CD4-positive, alpha-beta T cell (primary cell): ENCODE data around the gene MBTPS2. TPM values are rescaled to one million over a fixed set of nuclear protein-coding genes. Genes with fewer than 3 reads are reported as not detected.
"Not testable (repeated sequence)": the region's sequence is repeated elsewhere in the genome, so short reads cannot be mapped to it uniquely, and the experiment has no call there.

Experiments
- ATAC-seq: fragments of 200-7000 bp; cut with Tn5 transposase; one replicate; pipeline ENCODE4 v1.10.0; 2022; ENCODE audit warnings: mild to moderate bottlenecking; ENCODE audit not compliant: poor library complexity
- CTCF ChIA-PET: fragments of 350-600 bp; sonication (Branson Sonifier 250); formaldehyde crosslinking; loops from one replicate; lab custom pipeline; 2021; ENCODE audit warnings: antibody characterized with exemption, inconsistent platforms; lab: Charles Lee
- POLR2A ChIA-PET: fragments of 350-600 bp; sonication (Branson Sonifier 250); formaldehyde crosslinking; loops from one replicate; lab custom pipeline; 2021; ENCODE audit warnings: antibody characterized with exemption, inconsistent platforms; lab: Charles Lee
- DNase-seq, 14 experiments: peaks; one replicate each; pipeline ENCODE4 v3.0.0-alpha.2; 2013 to 2020; ENCODE audit warnings: mixed read lengths in 2 of 14
- H3K27ac ChIP-seq, 2 donors: one replicate each; pipeline versions ENCODE4 v1.5.1 to v1.7.0; 2013; ENCODE audit warnings: low read length in 2 of 2, low read depth in 1 of 2, mild to moderate bottlenecking in 1 of 2
- H3K27me3 ChIP-seq, 2 experiments: 1 replicate in 1 of 2; 2 replicates in 1 of 2; pipeline versions ENCODE4 v1.6.1 to v1.7.0; 2013; ENCODE audit warnings: low read length in 2 of 2, control low read depth in 1 of 2, mild to moderate bottlenecking in 1 of 2, moderate library complexity in 1 of 2; ENCODE audit not compliant: insufficient read depth in 2 of 2, control insufficient read depth in 1 of 2
- H3K36me3 ChIP-seq: one replicate; pipeline ENCODE4 v1.6.1; 2013; ENCODE audit warnings: low read length, control low read depth; ENCODE audit not compliant: insufficient read depth
- H3K4me1 ChIP-seq: one replicate; pipeline ENCODE4 v1.6.1; 2013; ENCODE audit warnings: low read length, control low read depth; ENCODE audit not compliant: insufficient read depth
- H3K4me3 ChIP-seq: one replicate; pipeline ENCODE4 v1.5.1; 2013; ENCODE audit warnings: mild to moderate bottlenecking, low read length, moderate library complexity
- H3K9me3 ChIP-seq, 2 experiments: 1 replicate in 1 of 2; 2 replicates in 1 of 2; pipeline versions ENCODE4 v1.6.1 to v1.7.0; 2013; ENCODE audit warnings: low read length in 2 of 2, mild to moderate bottlenecking in 2 of 2, control low read depth in 1 of 2, moderate library complexity in 1 of 2; ENCODE audit not compliant: control insufficient read depth in 1 of 2, insufficient read depth in 1 of 2
- H3K27ac Mint-ChIP-seq: one replicate; pipeline ENCODE4 v1.8.0; 2020; ENCODE audit warnings: mixed read lengths
- H3K27me3 Mint-ChIP-seq: one replicate; pipeline ENCODE4 v1.8.0; 2021; ENCODE audit warnings: mixed read lengths
- H3K36me3 Mint-ChIP-seq: one replicate; pipeline ENCODE4 v1.8.0; 2021; ENCODE audit warnings: low read depth, mixed read lengths
- H3K4me1 Mint-ChIP-seq: one replicate; pipeline ENCODE4 v1.8.0; 2021; ENCODE audit warnings: low read depth, mixed read lengths
- H3K4me3 Mint-ChIP-seq: one replicate; pipeline ENCODE4 v1.8.0; 2020; ENCODE audit warnings: mild to moderate bottlenecking, mixed read lengths
- H3K9me3 Mint-ChIP-seq: one replicate; pipeline ENCODE4 v1.8.0; 2020; ENCODE audit warnings: mixed read lengths
- CTCF ChIP-seq: fragments of 200-600 bp; IDR thresholded peaks from one replicate; pipeline ENCODE4 v1.8.0; 2022; ENCODE audit warnings: antibody characterized with exemption, mild to moderate bottlenecking
- intact Hi-C, 2 experiments: fragments of 100-400 bp; cut with DNase I in 1 of 2; cut with micrococcal nuclease in 1 of 2; formaldehyde crosslinking; loops; one replicate each; pipeline versions ENCODE4 v1.15.1 to v1.9.0; 2023 to 2025; cut with DNase I, micrococcal nuclease
- total RNA-seq, 174 experiments: library from RNA in 2 of 174; stranded (reverse) in 2 of 174; gene quantifications; one replicate each; pipeline ENCODE4 v1.2.3 and lab custom pipeline; 2021 to 2026

The MBTPS2 gene
- total RNA-seq, 2 experiments from 2014 or later: 3.1 to 3.4 TPM

GRCh38 chrX:21870494-21870893 is 31.1 kb downstream of the MBTPS2 start:
- no peaks in the 10 kb centered on the region for H3K9me3 ChIP-seq
- H3K4me1 ChIP-seq: no peaks in the 10 kb centered on the region
- POLR2A ChIA-PET: no interaction called here
- intact Hi-C loops: no loop called here
- Mint-ChIP-seq H3K9me3 (no peaks in the 10 kb centered on the region), H3K4me1 (no peaks in the 10 kb centered on the region), H3K4me3 (no peak overlapping the region), H3K27ac (no peak overlapping the region), H3K27me3 (no peaks in the 10 kb centered on the region), H3K36me3 (peaks cover 4% of the 10 kb centered on the region)
- no peak for ATAC-seq
- H3K27ac ChIP-seq: no peak overlapping the region
- no peaks in the 10 kb centered on the region for H3K27me3 ChIP-seq
- no peak for TF ChIP-seq CTCF
- DNase-seq: no peak
- CTCF ChIA-PET: no interaction called here
- no peak overlapping the region for H3K4me3 ChIP-seq
- no peaks in the 10 kb centered on the region for H3K36me3 ChIP-seq

GRCh38 chrX:21873063-21873775 is 33.8 kb downstream of the MBTPS2 start:
- ATAC-seq (no peak), DNase-seq (no peak)
- no peak overlapping the region for H3K4me3 Mint-ChIP-seq
- H3K27me3 Mint-ChIP-seq: no peaks in the 10 kb centered on the region
- no peak for TF ChIP-seq CTCF
- CTCF ChIA-PET: interaction anchor here (1.0 kb wide), 1 partner anchor 502 kb away, joined by 3 read pairs; no protein-coding TSS in a partner anchor
- H3K4me3 ChIP-seq: no peak overlapping the region
- no peaks in the 10 kb centered on the region for H3K4me1 ChIP-seq
- POLR2A ChIA-PET: no interaction called here
- H3K36me3 ChIP-seq: no peaks in the 10 kb centered on the region
- intact Hi-C loops: no loop called here
- no peaks in the 10 kb centered on the region for H3K9me3 Mint-ChIP-seq
- no peak overlapping the region for H3K27ac Mint-ChIP-seq
- H3K27ac ChIP-seq: no peak overlapping the region
- no peaks in the 10 kb centered on the region for H3K36me3 Mint-ChIP-seq
- no peaks in the 10 kb centered on the region for H3K9me3 ChIP-seq
- no peaks in the 10 kb centered on the region for H3K27me3 ChIP-seq
- H3K4me1 Mint-ChIP-seq: no peaks in the 10 kb centered on the region

- H3K4me3 ChIP-seq, H3K4me1 Mint-ChIP-seq, DNase-seq, H3K4me1 ChIP-seq, H3K27me3 ChIP-seq, POLR2A ChIA-PET, H3K9me3 ChIP-seq, CTCF ChIA-PET, H3K36me3 ChIP-seq, H3K4me3 Mint-ChIP-seq, H3K27me3 Mint-ChIP-seq, intact Hi-C loops, H3K9me3 Mint-ChIP-seq, H3K27ac Mint-ChIP-seq, H3K36me3 Mint-ChIP-seq, H3K27ac ChIP-seq, ATAC-seq: not testable (repeated sequence)
Observed at GRCh38 chrX:21874182-21874581, 34.8 kb downstream of the MBTPS2 start.

- no peak overlapping the region for H3K27ac ChIP-seq
- H3K4me1 ChIP-seq: no peaks in the 10 kb centered on the region
- intact Hi-C loops: no loop called here
- no peak for TF ChIP-seq CTCF
- no peaks in the 10 kb centered on the region for H3K27me3 ChIP-seq
- ATAC-seq (no peak), DNase-seq (no peak)
- Mint-ChIP-seq H3K4me1 (no peaks in the 10 kb centered on the region), H3K4me3 (no peak overlapping the region), H3K27ac (no peak overlapping the region), H3K9me3 (no peaks in the 10 kb centered on the region), H3K27me3 (no peaks in the 10 kb centered on the region), H3K36me3 (peaks cover 13% of the 10 kb centered on the region)
- POLR2A ChIA-PET: no interaction called here
- H3K9me3 ChIP-seq: no peaks in the 10 kb centered on the region
- H3K36me3 ChIP-seq: no peaks in the 10 kb centered on the region
- CTCF ChIA-PET: no interaction called here
- H3K4me3 ChIP-seq: no peak overlapping the region
Observed at GRCh38 chrX:21875013-21875412, 35.6 kb downstream of the MBTPS2 start.
